Vagina (tissue), 2 donors: ENCODE data around the gene LIG3. TPM values are rescaled to one million over a fixed set of nuclear protein-coding genes. Genes with fewer than 3 reads are reported as not detected.
"Not testable (repeated sequence)": the region's sequence is repeated elsewhere in the genome, so short reads cannot be mapped to it uniquely, and the experiment has no call there.

Experiments used
- DNase-seq, 2 donors: peaks; one replicate each; pipeline ENCODE4 v3.0.0-alpha.2; 2017; ENCODE audit errors: extremely low spot score in 2 of 2
- H3K27ac ChIP-seq: fragments of 200-600 bp; sonication (generic); one replicate; pipeline ENCODE4 v1.5.1; 2019
- H3K27me3 ChIP-seq: fragments of 200-600 bp; sonication (generic); one replicate; pipeline ENCODE4 v1.5.1; 2019
- H3K36me3 ChIP-seq, 2 donors: fragments of 200-600 bp; sonication (generic); one replicate each; pipeline ENCODE4 v1.5.1; 2017 to 2019
- H3K4me1 ChIP-seq: fragments of 200-600 bp; sonication (generic); one replicate; pipeline ENCODE4 v1.5.1; 2019
- H3K4me3 ChIP-seq, 2 donors: fragments of 200-600 bp; sonication (generic); 1 replicate in 1 of 2; 2 replicates in 1 of 2; pipeline ENCODE4 v1.5.1; 2016 to 2019
- H3K9me3 ChIP-seq: fragments of 200-600 bp; sonication (generic); one replicate; pipeline ENCODE4 v1.5.1; 2019
- POLR2A ChIP-seq, 2 donors: fragments of 450-650 bp; IDR thresholded peaks; one replicate each; pipeline ENCODE4 v1.6.1; 2017; ENCODE audit warnings: antibody characterized with exemption in 2 of 2, mild to moderate bottlenecking in 2 of 2, moderate library complexity in 2 of 2
- POLR2AphosphoS5 ChIP-seq, 2 donors: sonication (generic); formaldehyde crosslinking; IDR thresholded peaks; one replicate each; pipeline ENCODE4 v1.9.0; 2017; ENCODE audit warnings: antibody characterized with exemption in 2 of 2, mild to moderate bottlenecking in 2 of 2, low read depth in 1 of 2; ENCODE audit not compliant: insufficient read depth in 1 of 2
- intact Hi-C: fragments of 100-400 bp; cut with DNase I; formaldehyde crosslinking; loops from one replicate; pipeline ENCODE4 v1.15.1; 2023
- total RNA-seq: library from RNA; depleted of rRNA; stranded (reverse); fragments of >200 nt; gene quantifications from one replicate; pipeline ENCODE4 v1.2.3, GENCODE V29; 2016
- TF ChIP-seq, protein P1 (sequence below), 3 experiments: fragments of 450-650 bp in 2 of 3; fragments of 200-600 bp in 1 of 3; sonication (generic) in 1 of 3; IDR thresholded peaks; one replicate each; pipeline ENCODE4 v1.5.1; 2017 to 2019; ENCODE audit warnings: antibody characterized with exemption in 3 of 3, mild to moderate bottlenecking in 2 of 3, moderate library complexity in 2 of 3

Gene LIG3
- total RNA-seq, 1 donor from 2014 or later: 30.0 TPM

- no peak overlapping the region for H3K27ac ChIP-seq
- intact Hi-C loops: no loop called here
- no peak overlapping the region for H3K4me3 ChIP-seq
- DNase-seq: no peak
- peaks cover 19% of the 10 kb centered on the region for H3K4me1 ChIP-seq
- H3K36me3 ChIP-seq: peaks cover 0 to 19% of the 10 kb centered on the region in 2 donors
- H3K9me3 ChIP-seq: no peaks in the 10 kb centered on the region
- no peaks in the 10 kb centered on the region for H3K27me3 ChIP-seq
- no peak for TF ChIP-seq POLR2A (IDR thresholded peaks at IDR 0.05)
- TF ChIP-seq, protein P1, sequence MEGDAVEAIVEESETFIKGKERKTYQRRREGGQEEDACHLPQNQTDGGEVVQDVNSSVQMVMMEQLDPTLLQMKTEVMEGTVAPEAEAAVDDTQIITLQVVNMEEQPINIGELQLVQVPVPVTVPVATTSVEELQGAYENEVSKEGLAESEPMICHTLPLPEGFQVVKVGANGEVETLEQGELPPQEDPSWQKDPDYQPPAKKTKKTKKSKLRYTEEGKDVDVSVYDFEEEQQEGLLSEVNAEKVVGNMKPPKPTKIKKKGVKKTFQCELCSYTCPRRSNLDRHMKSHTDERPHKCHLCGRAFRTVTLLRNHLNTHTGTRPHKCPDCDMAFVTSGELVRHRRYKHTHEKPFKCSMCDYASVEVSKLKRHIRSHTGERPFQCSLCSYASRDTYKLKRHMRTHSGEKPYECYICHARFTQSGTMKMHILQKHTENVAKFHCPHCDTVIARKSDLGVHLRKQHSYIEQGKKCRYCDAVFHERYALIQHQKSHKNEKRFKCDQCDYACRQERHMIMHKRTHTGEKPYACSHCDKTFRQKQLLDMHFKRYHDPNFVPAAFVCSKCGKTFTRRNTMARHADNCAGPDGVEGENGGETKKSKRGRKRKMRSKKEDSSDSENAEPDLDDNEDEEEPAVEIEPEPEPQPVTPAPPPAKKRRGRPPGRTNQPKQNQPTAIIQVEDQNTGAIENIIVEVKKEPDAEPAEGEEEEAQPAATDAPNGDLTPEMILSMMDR (IDR thresholded peaks at IDR 0.05): no peak
- no peak for TF ChIP-seq POLR2AphosphoS5 (IDR thresholded peaks at IDR 0.05; ENCODE audit: insufficient read depth in 1 of 2, low read depth in 1 of 2)
Measured at GRCh38 chr17:34999456-34999855, 19.1 kb downstream of the LIG3 start.

GRCh38 chr17:35000965-35001364, 20.7 kb downstream of the LIG3 start:
- H3K36me3 ChIP-seq, DNase-seq, H3K9me3 ChIP-seq, H3K27ac ChIP-seq, H3K4me3 ChIP-seq, intact Hi-C loops, H3K27me3 ChIP-seq: not testable (repeated sequence)
- peaks cover 19% of the 10 kb centered on the region for H3K4me1 ChIP-seq

DNA sequence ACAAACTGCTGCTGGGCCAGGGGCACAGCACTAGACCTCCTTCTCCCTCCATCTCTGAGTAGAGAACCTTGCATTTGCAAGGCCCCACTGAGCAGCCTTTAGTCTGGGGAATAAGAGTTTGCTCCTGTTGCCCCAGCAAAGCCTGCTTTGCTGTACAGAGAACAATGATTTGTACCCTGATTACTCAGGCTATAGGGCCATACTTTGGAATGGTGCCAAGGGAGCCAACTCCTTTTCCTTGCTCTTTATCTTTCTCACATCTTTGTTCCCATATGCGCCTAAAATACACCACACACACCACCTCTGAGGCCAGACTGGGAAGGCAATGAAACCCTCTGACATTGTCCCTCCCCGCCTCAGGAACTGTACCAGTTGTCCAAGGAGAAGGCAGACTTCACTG, 21.2 kb downstream of the LIG3 start:
- Histone ChIP-seq H3K4me3 (no peak overlapping the region), H3K9me3 (no peaks in the 10 kb centered on the region), H3K36me3 (peaks cover 0 to 7% of the 10 kb centered on the region in 2 donors), H3K4me1 (peaks cover 19% of the 10 kb centered on the region), H3K27ac (no peak overlapping the region), H3K27me3 (no peaks in the 10 kb centered on the region)
- TF ChIP-seq, protein P1 (IDR thresholded peaks at IDR 0.05): no peak
- TF ChIP-seq POLR2A (IDR thresholded peaks at IDR 0.05) (no peak), POLR2AphosphoS5 (IDR thresholded peaks at IDR 0.05; ENCODE audit: insufficient read depth in 1 of 2, low read depth in 1 of 2) (no peak)
- intact Hi-C loops: no loop called here
- DNase-seq: no peak

DNA sequence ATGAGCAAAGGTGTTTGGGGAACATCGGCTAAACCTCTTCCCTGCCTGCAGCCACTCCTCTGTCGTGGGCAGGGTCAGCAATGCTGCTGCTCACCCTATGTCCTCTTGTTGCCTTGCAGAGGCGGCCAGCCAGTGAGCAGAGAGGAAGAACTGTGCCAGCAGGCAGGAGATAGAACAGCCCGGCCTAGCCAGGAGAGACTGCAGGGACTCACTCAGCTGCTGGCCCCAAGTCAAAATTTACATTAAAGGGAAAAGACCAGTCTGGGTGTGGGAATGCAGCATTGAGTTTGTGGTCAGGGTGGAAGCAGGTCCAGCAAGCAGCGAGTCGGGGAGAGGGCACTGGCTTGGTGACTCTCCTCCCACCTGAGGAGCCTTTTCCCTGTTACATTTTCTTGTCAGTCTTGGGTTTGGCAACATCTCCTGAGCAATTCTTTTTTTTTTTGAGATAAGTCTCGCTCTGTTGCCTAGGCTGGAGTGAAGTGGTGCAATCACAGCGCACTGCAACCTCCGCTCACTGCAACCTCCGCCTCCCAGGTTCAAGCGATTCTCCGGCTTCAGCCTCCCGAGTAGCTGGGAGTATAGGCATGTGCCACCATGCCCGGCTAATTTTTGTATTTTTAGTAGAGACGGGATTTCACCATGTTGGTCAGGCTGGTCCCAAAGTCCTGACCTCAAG, 22.7 kb downstream of the LIG3 start:
- H3K4me1 ChIP-seq: peaks cover 4% of the 10 kb centered on the region
- no peak for TF ChIP-seq POLR2A (IDR thresholded peaks at IDR 0.05)
- TF ChIP-seq, protein P1 (IDR thresholded peaks at IDR 0.05): no peak
- TF ChIP-seq POLR2AphosphoS5 (IDR thresholded peaks at IDR 0.05; ENCODE audit: insufficient read depth in 1 of 2, low read depth in 1 of 2): peak in 1 of 2 donors; percentile 16
- H3K4me3 ChIP-seq: no peak overlapping the region
- H3K9me3 ChIP-seq: no peaks in the 10 kb centered on the region
- DNase-seq: no peak
- no peak overlapping the region for H3K27ac ChIP-seq
- intact Hi-C loops: loop anchor here (1.0 kb wide), 1 partner anchor 47 kb away; no protein-coding TSS in a partner anchor
- H3K36me3 ChIP-seq: peaks cover 0 to 10% of the 10 kb centered on the region in 2 donors
- H3K27me3 ChIP-seq: no peaks in the 10 kb centered on the region

DNA sequence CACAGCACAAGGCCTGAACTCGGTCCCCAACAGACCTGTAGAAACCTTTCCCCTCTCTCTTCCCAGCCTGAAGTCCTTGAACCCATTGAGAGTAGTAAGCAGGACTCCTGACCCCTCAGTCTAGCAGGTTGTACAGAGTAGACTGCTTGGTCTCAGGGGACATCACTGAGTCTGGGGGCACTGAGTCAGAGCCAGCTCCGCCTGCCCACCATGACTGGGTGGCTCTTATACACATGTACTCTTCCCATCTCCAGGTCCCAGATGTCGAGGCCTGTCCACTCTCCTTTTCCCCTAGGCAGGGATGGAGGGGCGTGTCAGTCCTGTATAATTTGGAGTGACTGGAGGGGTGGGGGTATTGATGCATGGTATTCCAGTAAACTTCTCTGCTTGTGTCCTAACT, 23.5 kb downstream of the LIG3 start:
- H3K36me3 ChIP-seq: peaks cover 0 to 17% of the 10 kb centered on the region in 2 donors
- H3K27me3 ChIP-seq: no peaks in the 10 kb centered on the region
- intact Hi-C loops: loop anchor here (1.0 kb wide), 1 partner anchor 47 kb away; no protein-coding TSS in a partner anchor
- H3K27ac ChIP-seq: no peak overlapping the region
- no peaks in the 10 kb centered on the region for H3K9me3 ChIP-seq
- TF ChIP-seq, protein P1 (IDR thresholded peaks at IDR 0.05): no peak
- TF ChIP-seq POLR2AphosphoS5 (IDR thresholded peaks at IDR 0.05; ENCODE audit: insufficient read depth in 1 of 2, low read depth in 1 of 2): no peak
- TF ChIP-seq POLR2A (IDR thresholded peaks at IDR 0.05): no peak
- DNase-seq: no peak
- H3K4me3 ChIP-seq: no peak overlapping the region
- no peaks in the 10 kb centered on the region for H3K4me1 ChIP-seq
